ENCODE results near the gene FZD7. TPM values are rescaled to one million over a fixed set of nuclear protein-coding genes. Genes with fewer than 3 reads are reported as not detected.
A peak's percentile ranks its signal among the peaks of the same experiment; 100 is the strongest.

The FZD7 gene
- total and polyA plus RNA-seq, 2 of the 8 experiments (the other 6 are each of a cell fraction or from before 2014, with no cell fraction given), result 176 to 246 TPM

DNA sequence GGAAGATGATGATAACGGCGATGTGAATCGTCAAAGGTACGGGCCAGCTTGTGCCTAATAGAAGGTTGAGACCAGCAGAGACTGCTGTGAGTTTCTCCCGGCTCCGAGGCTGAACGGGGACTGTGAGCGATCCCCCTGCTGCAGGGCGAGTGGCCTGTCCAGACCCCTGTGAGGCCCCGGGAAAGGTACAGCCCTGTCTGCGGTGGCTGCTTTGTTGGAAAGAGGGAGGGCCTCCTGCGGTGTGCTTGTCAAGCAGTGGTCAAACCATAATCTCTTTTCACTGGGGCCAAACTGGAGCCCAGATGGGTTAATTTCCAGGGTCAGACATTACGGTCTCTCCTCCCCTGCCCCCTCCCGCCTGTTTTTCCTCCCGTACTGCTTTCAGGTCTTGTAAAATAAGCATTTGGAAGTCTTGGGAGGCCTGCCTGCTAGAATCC lies 3.0 kb downstream of the FZD7 start:
- Histone ChIP-seq H3K56ac (replicated peaks; ENCODE audit: insufficient read length, low read depth, low read length) (peak overlapping the region; percentile 42), H3K27ac (ENCODE audit: low read depth, low read length) (no peak overlapping the region), H4K91ac (replicated peaks; ENCODE audit: insufficient read length, low read length) (peak overlapping the region; percentile 72), H2BK12ac (ENCODE audit: low read depth, low read length) (no peak overlapping the region), H3K36me3 (ENCODE audit: control insufficient read depth in 2 of 4, insufficient read depth in 4 of 4, low read length in 3 of 4) (peaks cover 9 to 45% (median 18%) of the 10 kb centered on the region in 4 experiments), H2AFZ (ENCODE audit: low read length) (no peak overlapping the region), H3K9me3 (ENCODE audit: insufficient read depth in 2 of 2, low read depth in 1 of 2, low read length in 1 of 2) (no peaks in the 10 kb centered on the region), H4K8ac (ENCODE audit: extremely low read depth, insufficient read depth, low read length) (peak overlapping the region; percentile 29; the same call in 1 of the 2 replicates), H3K79me2 (ENCODE audit: control insufficient read depth in 1 of 2, insufficient read depth in 2 of 2, low read length in 2 of 2) (peaks cover 30 to 64% of the 10 kb centered on the region in 2 experiments), H2BK20ac (ENCODE audit: low read length) (no peak overlapping the region), H3K18ac (ENCODE audit: extremely low read depth, low read length) (peak overlapping the region; percentile 10; the same call in 1 of the 2 replicates), H3K27me3 (replicated peaks in 1 of 4; ENCODE audit: control insufficient read depth in 3 of 4, extremely low read depth in 1 of 4, insufficient read depth in 3 of 4, low read length in 3 of 4) (no peaks in the 10 kb centered on the region), H4K5ac (ENCODE audit: insufficient read length, low read depth, low read length) (no peak overlapping the region), H3K4ac (replicated peaks; ENCODE audit: insufficient read length, low read depth, low read length) (peak overlapping the region; percentile 5), H3K4me1 (replicated peaks in 1 of 4; ENCODE audit: control insufficient read depth in 3 of 4, insufficient read depth in 4 of 4, low read length in 3 of 4) (peaks cover 0 to 10% (median 7%) of the 10 kb centered on the region in 4 experiments; a peak in 6 of 7 replicates), H3K23me2 (ENCODE audit: low read depth, low read length) (peaks cover 9% of the 10 kb centered on the region; the same call in 1 of the 2 replicates), H2BK5ac (ENCODE audit: low read depth, low read length) (0 out of 2 replicates have a peak overlapping the region, but pooled peaks have one; percentile 96), H3K9ac (replicated peaks in 1 of 4; ENCODE audit: extremely low read depth in 1 of 4, low read depth in 3 of 4, low read length in 3 of 4) (peak overlapping the region; percentile 51 to 74 (median 56); a peak in 6 of 7 replicates), H2BK120ac (replicated peaks; ENCODE audit: low read depth, low read length) (no peak overlapping the region), H3K23ac (ENCODE audit: insufficient read length) (no peak overlapping the region), H3K4me2 (ENCODE audit: insufficient read depth in 1 of 2, low read depth in 2 of 2, low read length in 2 of 2) (peak overlapping the region; percentile 61 to 82), H2AK5ac (ENCODE audit: low read depth, low read length) (no peak overlapping the region), H3K14ac (ENCODE audit: insufficient read length) (no peak overlapping the region), H2BK15ac (ENCODE audit: low read length) (no peak overlapping the region), H3K4me3 (ENCODE audit: extremely low read depth in 1 of 4, insufficient read depth in 2 of 4, low read depth in 3 of 4, low read length in 4 of 4) (peak overlapping the region; percentile 78 to 96 (median 93)), H3K79me1 (ENCODE audit: low read depth, low read length) (no peaks in the 10 kb centered on the region), H4K20me1 (replicated peaks in 1 of 2; ENCODE audit: control insufficient read depth in 1 of 2, insufficient read depth in 2 of 2, low read length in 2 of 2) (peaks cover 30 to 33% of the 10 kb centered on the region in 2 experiments)
- DNase-seq (ENCODE audit: low read depth in 1 of 2, low spot score in 2 of 2) (no peak), FAIRE-seq (peak; percentile 28)
- WGBS, 2 experiments (ENCODE audit: extremely low coverage in 1 of 2, insufficient coverage in 1 of 2, insufficient read length in 1 of 2, insufficient replicate concordance in 2 of 2, low coverage in 1 of 2, low lambda C conversion rate in 2 of 2, missing lambda C conversion rate in 1 of 2), result 4% methylated on average over 15 of the region's 15 CpGs; no CpG with 5 or more reads in 1 of the 2 experiments
- ChIA-PET POLR2A (ENCODE audit: partially characterized antibody) (interaction anchor here (0.7 to 2.4 kb wide), 11 partner anchors 9 to 177 kb away, joined by 3 to 11 read pairs (median 4); no protein-coding TSS in a partner anchor), CTCF (ENCODE audit: partially characterized antibody) (interaction anchor here (1.5 to 2.1 kb wide), 4 partner anchors 12 to 258 kb away, joined by 3 to 6 read pairs (median 6); no protein-coding TSS in a partner anchor)
- peak in 1 of 2 experiments; percentile 26; a peak in 2 of 4 replicates for TF ChIP-seq HDAC2 (IDR thresholded peaks at IDR 0.05; ENCODE audit: borderline replicate concordance in 1 of 2, low read depth in 2 of 2, low read length in 2 of 2)
- no peak for TF ChIP-seq YY1 (IDR thresholded peaks at IDR 0.05; ENCODE audit: low read depth, low read length)
- no peak for TF ChIP-seq SUZ12 (IDR thresholded peaks at IDR 0.05; ENCODE audit: low read length)
- peak; percentile 77 to 89; a peak in 3 of 4 replicates for TF ChIP-seq SIN3A (conservative IDR thresholded peaks at IDR 0.05 in 1 of 2, IDR thresholded peaks at IDR 0.05 in 1 of 2; ENCODE audit: low read depth in 1 of 2, low read length in 2 of 2)
- peak; percentile 55 for TF ChIP-seq SAP30 (IDR thresholded peaks at IDR 0.05; ENCODE audit: insufficient read depth, insufficient replicate concordance, low read length)
- peak; percentile 42 to 43; a peak in 1 of 3 replicates for TF ChIP-seq POLR2A (IDR thresholded peaks at IDR 0.05; ENCODE audit: control extremely low read depth in 1 of 2, low read depth in 2 of 2, low read length in 2 of 2)
- no peak for TF ChIP-seq BACH1 (IDR thresholded peaks at IDR 0.05; ENCODE audit: low read length)
- TF ChIP-seq JUND (IDR thresholded peaks at IDR 0.05; ENCODE audit: low read length), result no peak
- TF ChIP-seq SP2 (IDR thresholded peaks at IDR 0.05; ENCODE audit: low read length), result no peak
- TF ChIP-seq CBX5 (IDR thresholded peaks at IDR 0.05; ENCODE audit: low read depth, low read length), result no peak
- 0 out of 2 replicates have a peak, but pooled peaks have one; percentile 29 for TF ChIP-seq TAF1 (IDR thresholded peaks at IDR 0.05; ENCODE audit: low read depth, low read length)
- no peak for TF ChIP-seq BRCA1 (IDR thresholded peaks at IDR 0.05; ENCODE audit: low read depth, low read length)
- TF ChIP-seq TBP (IDR thresholded peaks at IDR 0.05; ENCODE audit: low read depth, low read length), result 0 out of 2 replicates have a peak, but pooled peaks have one; percentile 16

Measured in H1 (cell line).